Adrenal gland (tissue), 5 donors: ENCODE measurements around the gene IRGC.

Experiments used
- CTCF ChIP-seq, 6 experiments: fragments of 450-650 bp in 4 of 6; fragments of 200-600 bp in 2 of 6; sonication (generic) in 1 of 6; IDR thresholded peaks; 1 replicate in 5 of 6; 2 replicates in 1 of 6; pipeline versions ENCODE4 v1.5.1 to v1.8.0; 2016 to 2021; ENCODE audit warnings: antibody characterized with exemption in 6 of 6, mild to moderate bottlenecking in 2 of 6, moderate library complexity in 1 of 6
- POLR2A ChIP-seq, 2 donors: fragments of 450-650 bp; IDR thresholded peaks; one replicate each; pipeline ENCODE4 v1.6.1; 2017; ENCODE audit warnings: antibody characterized with exemption in 2 of 2, mild to moderate bottlenecking in 2 of 2, moderate library complexity in 1 of 2
- donor health status: DM: no; HTN: no; CAD: no.

GRCh38 chr19:43713208-43713607 is 2.7 kb upstream of the IRGC start:
- TF ChIP-seq POLR2A (IDR thresholded peaks at IDR 0.05) (no peak), CTCF (IDR thresholded peaks at IDR 0.05) (no peak)
